ENCODE data around the gene RORC.

Gene RORC

GRCh38 chr1:151827853-151828252 lies 3.7 kb downstream of the RORC start:
- peaks cover 10% of the 10 kb centered on the region for H3K4me1 Mint-ChIP-seq
- H3K27ac Mint-ChIP-seq = no peak overlapping the region
- DNase-seq (ENCODE audit: low spot score in 2 of 2) = no peak
- H3K9me3 Mint-ChIP-seq = no peaks in the 10 kb centered on the region
- H3K36me3 Mint-ChIP-seq = no peaks in the 10 kb centered on the region
- H3K4me3 Mint-ChIP-seq = no peak overlapping the region
- peaks cover 25% of the 10 kb centered on the region for H3K27me3 Mint-ChIP-seq
- no peak for ATAC-seq (ENCODE audit: low read depth)

GRCh38 chr1:151825751-151826660 lies 5.6 kb downstream of the RORC start:
- Mint-ChIP-seq H3K27ac (no peak overlapping the region), H3K4me1 (peaks cover 10% of the 10 kb centered on the region), H3K4me3 (no peak overlapping the region), H3K9me3 (no peaks in the 10 kb centered on the region), H3K27me3 (peaks cover 22% of the 10 kb centered on the region), H3K36me3 (no peaks in the 10 kb centered on the region)
- ATAC-seq (ENCODE audit: low read depth) (no peak), DNase-seq (ENCODE audit: low spot score in 2 of 2) (no peak)

- Mint-ChIP-seq H3K36me3 (no peaks in the 10 kb centered on the region), H3K27me3 (peaks cover 21% of the 10 kb centered on the region), H3K4me1 (peaks cover 8% of the 10 kb centered on the region), H3K4me3 (no peak overlapping the region), H3K9me3 (no peaks in the 10 kb centered on the region), H3K27ac (no peak overlapping the region)
- no peak for DNase-seq (ENCODE audit: low spot score in 2 of 2)
- no peak for ATAC-seq (ENCODE audit: low read depth)
These were observed 6.4 kb downstream of the RORC start for GRCh38 chr1:151825204-151825603.

DNA sequence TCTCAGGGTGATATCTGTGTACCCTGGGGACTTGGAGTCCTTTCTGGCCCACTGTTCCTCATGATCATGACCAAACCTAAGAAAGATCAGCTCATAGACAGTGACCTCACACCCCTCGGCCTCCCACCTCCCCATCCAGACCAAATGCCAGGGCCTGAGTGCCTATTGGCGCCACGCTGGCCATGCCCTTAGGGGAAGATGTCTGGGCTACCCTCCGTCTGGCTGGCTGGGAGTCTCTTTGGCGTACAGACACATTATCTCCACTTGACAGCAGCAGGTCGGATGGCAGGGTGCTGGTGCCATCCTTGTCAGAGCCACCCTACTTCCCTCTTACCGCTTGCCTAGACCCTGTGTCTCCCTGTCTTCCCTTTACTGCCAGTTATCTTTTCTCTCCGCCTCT lies 8.4 kb downstream of the RORC start:
- no peak overlapping the region for H3K4me3 Mint-ChIP-seq
- no peak overlapping the region for H3K27ac Mint-ChIP-seq
- no peak for ATAC-seq (ENCODE audit: low read depth)
- no peaks in the 10 kb centered on the region for H3K9me3 Mint-ChIP-seq
- no peaks in the 10 kb centered on the region for H3K4me1 Mint-ChIP-seq
- no peak for DNase-seq (ENCODE audit: low spot score in 2 of 2)
- H3K36me3 Mint-ChIP-seq = no peaks in the 10 kb centered on the region
- peaks cover 17% of the 10 kb centered on the region for H3K27me3 Mint-ChIP-seq

DNA sequence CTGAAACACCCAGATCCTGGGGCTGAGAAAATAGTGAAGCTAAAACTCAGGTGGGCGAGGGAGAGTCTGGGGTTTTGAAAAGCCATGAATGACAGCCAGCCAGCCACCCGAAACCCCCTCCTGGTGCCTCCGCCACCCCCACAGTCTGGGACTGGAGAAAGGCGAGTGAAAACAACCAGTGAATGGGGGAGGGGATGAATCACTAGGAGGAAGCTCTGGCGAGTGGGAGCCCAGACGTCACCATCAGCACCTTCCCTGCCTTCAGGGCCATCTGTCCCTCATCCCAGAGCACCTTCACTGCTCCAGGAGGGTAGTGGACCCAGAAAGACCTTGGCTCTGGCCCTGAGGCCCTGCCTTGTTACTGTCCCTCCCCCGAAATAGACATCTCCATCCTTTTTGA lies 9.2 kb downstream of the RORC start:
- H3K4me3 Mint-ChIP-seq = no peak overlapping the region
- peaks cover 13% of the 10 kb centered on the region for H3K27me3 Mint-ChIP-seq
- ATAC-seq (ENCODE audit: low read depth) (no peak), DNase-seq (ENCODE audit: low spot score in 2 of 2) (no peak)
- H3K36me3 Mint-ChIP-seq = no peaks in the 10 kb centered on the region
- peaks cover 2% of the 10 kb centered on the region for H3K4me1 Mint-ChIP-seq
- no peak overlapping the region for H3K27ac Mint-ChIP-seq
- H3K9me3 Mint-ChIP-seq = no peaks in the 10 kb centered on the region

GRCh38 chr1:151820940-151821339 lies 10.7 kb downstream of the RORC start:
- H3K4me1 Mint-ChIP-seq = peaks cover 2% of the 10 kb centered on the region
- ATAC-seq (ENCODE audit: low read depth) = no peak
- H3K4me3 Mint-ChIP-seq = no peak overlapping the region
- H3K27ac Mint-ChIP-seq = no peak overlapping the region
- no peaks in the 10 kb centered on the region for H3K36me3 Mint-ChIP-seq
- no peaks in the 10 kb centered on the region for H3K9me3 Mint-ChIP-seq
- peaks cover 14% of the 10 kb centered on the region for H3K27me3 Mint-ChIP-seq
- DNase-seq (ENCODE audit: low spot score in 2 of 2) = no peak

DNA sequence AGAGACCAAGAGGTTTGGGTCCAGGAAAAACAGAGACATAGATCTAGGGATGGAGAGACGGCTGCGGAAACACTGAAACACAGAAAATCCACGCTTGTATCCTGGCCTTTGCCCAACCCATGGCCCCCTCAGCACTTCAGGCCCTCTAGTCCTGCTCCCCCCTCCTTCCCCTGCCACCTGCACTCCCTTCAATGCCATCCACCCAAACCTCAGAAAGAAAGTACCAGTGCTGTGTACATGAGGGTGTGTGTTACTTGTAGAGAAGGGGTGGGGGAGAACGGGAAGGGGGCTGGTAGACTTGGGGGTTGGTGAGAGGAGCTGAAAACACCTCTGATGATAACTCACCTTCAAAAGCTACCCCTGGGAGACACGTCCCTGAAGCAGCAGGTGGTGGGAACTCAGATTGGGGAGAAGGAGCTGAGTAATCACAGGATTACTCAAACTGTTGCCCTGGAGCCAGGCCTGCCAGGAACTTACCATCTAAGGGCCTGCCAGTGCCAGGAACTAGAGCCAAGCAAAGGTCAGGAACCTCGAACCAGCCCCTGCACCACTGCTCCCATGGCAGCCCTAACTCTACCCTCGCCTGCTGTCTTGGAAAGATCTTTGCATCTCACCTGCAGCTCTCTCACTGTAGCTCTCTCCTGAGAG lies 11.5 kb downstream of the RORC start:
- peaks cover 16% of the 10 kb centered on the region for H3K27me3 Mint-ChIP-seq
- peaks cover 4% of the 10 kb centered on the region for H3K4me1 Mint-ChIP-seq
- no peaks in the 10 kb centered on the region for H3K36me3 Mint-ChIP-seq
- ATAC-seq (ENCODE audit: low read depth) (no peak), DNase-seq (ENCODE audit: low spot score in 2 of 2) (no peak)
- no peak overlapping the region for H3K27ac Mint-ChIP-seq
- H3K9me3 Mint-ChIP-seq = no peaks in the 10 kb centered on the region
- no peak overlapping the region for H3K4me3 Mint-ChIP-seq

DNA sequence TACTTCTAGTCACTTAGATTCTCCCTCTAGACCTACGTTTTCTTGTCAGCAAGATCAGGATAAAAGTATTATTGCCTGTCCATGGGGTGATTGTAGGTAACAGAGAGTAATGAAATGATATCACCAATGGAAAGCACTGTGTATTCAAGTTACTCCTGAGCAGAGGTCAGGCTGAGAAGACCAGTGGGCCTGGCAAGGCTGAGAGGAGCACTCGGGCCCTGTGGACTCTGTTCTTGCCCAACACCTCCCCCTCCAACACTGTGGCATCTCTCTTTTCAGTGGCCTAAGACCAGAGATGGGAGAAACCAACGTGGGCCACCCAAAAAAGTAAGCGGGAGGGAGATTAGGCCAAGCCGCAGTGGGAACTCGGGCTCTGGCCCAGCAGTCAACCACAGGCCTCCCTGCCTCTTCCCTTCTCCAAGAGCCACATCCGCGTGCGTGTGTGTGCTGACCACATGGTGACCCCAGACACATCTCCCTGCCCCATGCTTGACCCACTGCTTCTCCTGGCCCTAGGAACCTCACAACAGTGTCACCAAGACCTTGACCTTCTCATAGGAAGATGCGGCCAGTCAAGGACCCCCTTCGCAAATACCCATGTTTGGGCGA lies 12.3 kb downstream of the RORC start:
- ATAC-seq (ENCODE audit: low read depth) (no peak), DNase-seq (ENCODE audit: low spot score in 2 of 2) (no peak)
- Mint-ChIP-seq H3K4me3 (no peak overlapping the region), H3K27me3 (peaks cover 18% of the 10 kb centered on the region), H3K4me1 (peaks cover 4% of the 10 kb centered on the region), H3K9me3 (no peaks in the 10 kb centered on the region), H3K27ac (no peak overlapping the region), H3K36me3 (no peaks in the 10 kb centered on the region)

DNA sequence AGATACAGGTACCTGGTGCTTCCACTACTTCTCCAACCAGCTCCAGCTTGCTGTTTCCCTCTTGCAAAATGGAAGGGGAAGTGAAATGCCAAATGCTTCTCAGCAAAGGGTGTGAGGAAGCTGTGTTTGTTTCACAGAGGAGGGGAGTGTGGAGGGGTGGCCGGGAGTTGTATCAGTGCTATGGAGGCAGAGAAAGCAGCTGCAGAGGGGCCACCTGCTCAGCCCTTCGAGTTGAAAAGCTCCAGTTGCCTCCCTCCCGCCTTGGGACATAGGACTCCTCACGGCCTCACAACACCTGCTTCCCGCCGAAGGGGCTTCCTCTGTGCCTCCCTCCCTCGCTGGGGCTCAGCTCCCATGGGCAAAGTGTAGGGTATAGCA lies 14.3 kb downstream of the RORC start:
- ATAC-seq (ENCODE audit: low read depth) = no peak
- no peak overlapping the region for H3K27ac Mint-ChIP-seq
- peaks cover 18% of the 10 kb centered on the region for H3K27me3 Mint-ChIP-seq
- peaks cover 4% of the 10 kb centered on the region for H3K4me1 Mint-ChIP-seq
- H3K9me3 Mint-ChIP-seq = no peaks in the 10 kb centered on the region
- DNase-seq (ENCODE audit: low spot score in 2 of 2) = no peak
- no peaks in the 10 kb centered on the region for H3K36me3 Mint-ChIP-seq
- H3K4me3 Mint-ChIP-seq = no peak overlapping the region

GRCh38 chr1:151816548-151817352 lies 14.9 kb downstream of the RORC start:
- Mint-ChIP-seq H3K4me3 (no peak overlapping the region), H3K36me3 (no peaks in the 10 kb centered on the region), H3K4me1 (peaks cover 4% of the 10 kb centered on the region), H3K27ac (no peak overlapping the region), H3K9me3 (no peaks in the 10 kb centered on the region), H3K27me3 (peaks cover 18% of the 10 kb centered on the region)
- no peak for ATAC-seq (ENCODE audit: low read depth)
- no peak for DNase-seq (ENCODE audit: low spot score in 2 of 2)

DNA sequence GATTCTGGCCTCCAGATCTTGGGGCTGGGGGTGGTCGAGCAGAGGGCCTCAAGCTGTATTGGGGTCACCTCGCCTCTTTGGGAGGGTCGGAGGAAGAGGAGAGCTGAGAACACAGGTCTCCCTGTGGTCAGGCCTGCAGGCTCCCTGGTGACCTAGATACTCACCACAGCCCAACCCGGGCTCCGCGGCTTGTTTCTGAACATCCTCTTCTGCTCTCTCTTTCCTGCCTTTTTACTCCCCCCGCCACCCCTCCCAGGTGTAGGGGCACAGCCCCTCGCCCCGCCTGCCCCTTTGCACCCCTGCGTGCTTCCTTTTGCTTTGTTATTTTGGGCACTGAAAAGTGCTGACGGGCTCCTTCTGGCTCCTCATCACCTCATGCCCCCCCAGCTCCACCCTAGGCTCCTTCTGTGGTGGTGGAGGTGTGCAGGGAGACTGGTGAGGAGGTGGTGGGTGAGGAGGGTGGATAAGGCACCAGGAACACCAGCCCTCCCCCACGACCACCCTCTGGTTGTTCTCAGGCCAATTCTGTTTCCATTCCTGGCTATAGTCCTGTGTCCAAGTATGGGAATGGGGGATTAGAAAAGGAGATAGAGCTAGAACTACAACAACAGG lies 15.8 kb downstream of the RORC start:
- no peak for DNase-seq (ENCODE audit: low spot score in 2 of 2)
- Mint-ChIP-seq H3K27ac (no peak overlapping the region), H3K36me3 (no peaks in the 10 kb centered on the region), H3K4me1 (peaks cover 4% of the 10 kb centered on the region), H3K27me3 (peaks cover 18% of the 10 kb centered on the region), H3K9me3 (no peaks in the 10 kb centered on the region), H3K4me3 (no peak overlapping the region)
- no peak for ATAC-seq (ENCODE audit: low read depth)

DNA sequence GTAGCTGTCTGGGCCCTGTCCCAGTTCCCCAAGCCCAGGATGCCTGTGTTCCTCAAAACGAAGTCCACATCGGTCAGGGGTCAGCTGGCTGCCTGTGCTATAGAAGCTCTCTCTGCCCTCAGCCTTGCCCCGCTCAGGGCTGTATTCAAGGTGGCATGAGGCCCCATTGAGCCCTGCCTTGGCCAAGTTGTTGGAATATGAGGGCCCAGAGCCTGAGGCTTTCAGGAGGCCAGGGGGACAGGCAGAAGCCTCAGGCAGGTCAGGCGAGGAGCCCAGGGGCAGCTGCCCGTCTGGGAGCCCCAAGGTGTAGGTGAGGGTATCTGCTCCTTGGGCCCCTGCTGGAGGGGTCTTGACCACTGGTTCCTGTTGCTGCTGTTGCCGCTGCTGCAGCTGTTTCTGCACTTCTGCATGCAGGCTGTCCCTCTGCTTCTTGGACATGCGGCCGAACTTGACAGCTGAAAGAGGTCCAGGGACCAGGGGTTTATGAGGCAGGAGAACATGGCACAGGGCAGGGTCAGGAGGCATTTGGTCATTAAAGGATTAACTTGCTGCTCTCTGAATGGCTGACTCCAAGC lies 16.5 kb downstream of the RORC start:
- DNase-seq (ENCODE audit: low spot score in 2 of 2) = no peak
- H3K36me3 Mint-ChIP-seq = no peaks in the 10 kb centered on the region
- ATAC-seq (ENCODE audit: low read depth) = no peak
- H3K27me3 Mint-ChIP-seq = peaks cover 18% of the 10 kb centered on the region
- no peak overlapping the region for H3K4me3 Mint-ChIP-seq
- H3K9me3 Mint-ChIP-seq = no peaks in the 10 kb centered on the region
- peaks cover 4% of the 10 kb centered on the region for H3K4me1 Mint-ChIP-seq
- no peak overlapping the region for H3K27ac Mint-ChIP-seq

GRCh38 chr1:151814426-151814825 lies 17.2 kb downstream of the RORC start:
- Mint-ChIP-seq H3K36me3 (no peaks in the 10 kb centered on the region), H3K4me3 (no peak overlapping the region), H3K27me3 (peaks cover 15% of the 10 kb centered on the region), H3K9me3 (no peaks in the 10 kb centered on the region), H3K4me1 (peaks cover 4% of the 10 kb centered on the region), H3K27ac (no peak overlapping the region)
- DNase-seq (ENCODE audit: low spot score in 2 of 2) = no peak
- no peak for ATAC-seq (ENCODE audit: low read depth)
